Left cardiac atrium (tissue), 4 donors: ENCODE measurements around the gene GDA. TPM values are rescaled to one million over a fixed set of nuclear protein-coding genes. Genes with fewer than 3 reads are reported as not detected.

Experiments
- ATAC-seq, 2 donors: fragments of 200-7000 bp; cut with Tn5 transposase; one replicate each; pipeline ENCODE4 v1.9.1; 2020; ENCODE audit warnings: mild to moderate bottlenecking in 2 of 2, moderate library complexity in 2 of 2
- DNase-seq: peaks from one replicate; pipeline ENCODE4 v3.0.0-alpha.2; 2020
- intact Hi-C, 2 donors: fragments of 100-400 bp; cut with DNase I; formaldehyde crosslinking; loops; one replicate each; pipeline versions ENCODE4 v1.14.1 to v1.15.1; 2022 to 2023
- total RNA-seq, 2 donors: library from RNA; stranded (reverse); fragmentation: NEBNext Ultra II Directional; extraction: Animal tissue kit (Norgen Biotek cat#: 25700); gene quantifications; one replicate each; pipeline ENCODE4 v1.2.1, GENCODE V29; 2021
- donor health status: DM: no; HTN: yes; CAD: no.
- donor health status: DM: no; HTN: yes; CAD: no; lungs with severe emphysema.
- donor health status: DM: yes; HTN: yes; CAD: no.
- donor health status: Dilated cardiomyopathy.

GDA gene
- total RNA-seq, 2 donors from 2014 or later = 0.29 to 0.50 TPM

- no peak for ATAC-seq
- DNase-seq = no peak
- intact Hi-C loops = no loop called here
Observed at GRCh38 chr9:72199238-72199637, 50.0 kb downstream of the GDA start.

DNA sequence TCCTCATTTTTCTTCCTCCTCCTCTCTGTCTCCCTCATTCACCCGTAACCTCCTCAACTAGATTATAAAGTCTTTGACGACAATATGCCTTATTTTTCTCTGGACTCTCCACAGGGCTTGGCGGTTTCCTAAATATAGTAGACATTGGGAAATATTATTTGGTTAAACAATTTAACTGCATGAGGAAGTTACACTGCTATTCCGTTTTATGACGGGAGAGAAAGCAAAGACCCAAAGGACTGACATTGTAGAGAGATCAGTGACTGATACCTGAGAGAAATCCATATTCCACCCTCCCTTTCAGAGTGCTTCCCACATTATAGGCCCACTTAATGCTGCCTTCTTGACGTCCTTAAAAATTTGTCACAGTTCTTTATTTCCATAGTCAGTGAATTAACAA, 51.2 kb downstream of the GDA start:
- intact Hi-C loops = no loop called here
- ATAC-seq (no peak), DNase-seq (no peak)

DNA sequence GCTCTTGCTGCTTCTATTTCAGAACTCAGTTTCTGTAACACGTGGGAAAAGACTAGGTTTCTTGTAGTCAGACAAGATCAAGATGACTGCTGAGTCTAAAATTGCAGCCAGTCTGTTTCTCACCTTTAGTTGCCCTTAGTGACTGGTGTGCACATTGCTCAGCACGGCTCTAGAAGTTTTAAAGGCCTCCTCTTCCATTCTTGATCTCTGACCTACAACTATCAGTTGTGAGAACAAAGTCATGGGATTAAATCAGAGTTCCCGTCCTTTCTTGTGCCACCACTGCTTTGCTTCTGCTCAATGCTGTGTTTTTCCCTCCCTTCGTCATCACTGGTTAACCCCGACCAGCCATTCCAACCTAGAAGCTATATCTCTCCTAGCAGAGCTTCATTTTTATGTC, 52.8 kb downstream of the GDA start:
- DNase-seq (no peak), ATAC-seq (no peak)
- intact Hi-C loops = no loop called here

GRCh38 chr9:72203205-72203803, 54.1 kb downstream of the GDA start:
- DNase-seq = no peak
- ATAC-seq = peak in 1 of 2 donors; percentile 38
- intact Hi-C loops = no loop called here

DNA sequence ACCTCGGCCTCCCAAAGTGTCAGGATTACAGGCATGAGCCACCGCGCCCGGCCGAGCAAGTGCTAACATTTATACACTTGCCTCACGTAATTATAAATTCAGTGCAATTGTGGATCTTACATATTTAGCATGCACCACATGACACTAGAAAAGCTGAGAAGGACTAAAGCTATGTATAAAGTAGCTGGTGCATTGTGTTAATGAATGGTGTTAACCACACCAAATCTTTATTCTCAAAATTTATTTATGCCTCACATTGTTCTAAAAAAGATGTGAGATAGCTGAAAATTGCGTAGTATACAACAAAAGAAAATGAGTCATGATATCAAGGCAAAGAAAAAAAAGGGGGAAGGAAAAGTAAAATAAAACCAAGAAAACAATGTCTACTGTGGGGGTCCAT, 54.8 kb downstream of the GDA start:
- intact Hi-C loops = no loop called here
- DNase-seq (no peak), ATAC-seq (no peak)

- intact Hi-C loops = no loop called here
- DNase-seq = no peak
- peak in 1 of 2 donors; percentile 47 for ATAC-seq
Observed at GRCh38 chr9:72205513-72205912, 56.3 kb downstream of the GDA start.

DNA sequence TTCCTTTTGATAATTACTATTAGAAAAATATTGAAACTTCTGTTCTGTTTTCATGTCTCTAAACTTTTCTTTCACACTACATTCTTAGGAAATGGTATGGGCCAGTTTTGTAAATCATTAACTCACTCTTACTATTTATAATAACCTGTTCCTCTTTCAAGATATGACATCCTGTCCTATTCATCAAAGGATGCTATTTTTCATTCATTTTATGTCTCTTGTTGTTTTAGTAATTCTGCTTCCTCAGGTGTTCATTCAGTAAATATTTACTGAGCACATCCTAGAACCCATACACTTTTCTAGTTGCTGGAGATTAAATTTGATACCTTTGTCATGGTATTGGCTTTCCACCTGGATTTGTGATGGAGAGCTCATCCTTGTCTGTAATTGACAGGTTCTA, 58.0 kb downstream of the GDA start:
- intact Hi-C loops = no loop called here

GRCh38 chr9:72210522-72210921, 61.3 kb downstream of the GDA start:
- DNase-seq (no peak), ATAC-seq (no peak)
- intact Hi-C loops = no loop called here

More for the DNA sequence above, 58.0 kb downstream of the GDA start:
- DNase-seq (no peak), ATAC-seq (no peak)

- DNase-seq (no peak), ATAC-seq (no peak)
- intact Hi-C loops = no loop called here
Observed at GRCh38 chr9:72211047-72211446, 61.8 kb downstream of the GDA start.

GRCh38 chr9:72213906-72214305, 64.7 kb downstream of the GDA start:
- intact Hi-C loops = no loop called here
- no peak for DNase-seq
- no peak for ATAC-seq

DNA sequence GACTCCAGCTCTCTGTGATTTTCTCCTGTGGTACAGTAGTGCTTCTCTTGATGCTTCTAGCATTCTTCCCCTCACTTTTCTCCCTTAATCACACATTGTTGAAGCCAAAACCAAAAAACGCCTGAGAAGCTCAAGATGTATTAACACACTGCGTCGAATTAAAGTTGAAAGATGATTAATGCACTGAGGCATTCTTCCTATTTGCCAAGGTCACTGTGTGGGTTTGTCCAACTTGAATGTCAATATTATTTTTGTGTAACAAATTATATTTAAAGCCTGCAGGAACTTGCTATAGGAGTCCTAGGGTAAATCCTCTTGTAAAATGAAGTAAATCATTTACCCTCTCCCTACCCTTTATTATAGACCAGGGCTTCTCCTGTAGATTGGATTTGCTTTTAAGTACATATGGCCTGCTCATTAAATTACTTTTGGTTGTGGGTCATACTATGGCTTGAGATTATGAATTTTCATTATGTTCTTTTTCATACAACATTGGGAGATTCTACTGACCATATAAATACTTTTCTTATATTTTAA, 68.1 kb downstream of the GDA start:
- no peak for ATAC-seq
- intact Hi-C loops = no loop called here
- no peak for DNase-seq

GRCh38 chr9:72220589-72220988, 71.3 kb downstream of the GDA start:
- intact Hi-C loops = no loop called here
- no peak for DNase-seq
- no peak for ATAC-seq

GRCh38 chr9:72226146-72226812, 77.0 kb downstream of the GDA start:
- DNase-seq = no peak
- intact Hi-C loops = no loop called here
- ATAC-seq = no peak

DNA sequence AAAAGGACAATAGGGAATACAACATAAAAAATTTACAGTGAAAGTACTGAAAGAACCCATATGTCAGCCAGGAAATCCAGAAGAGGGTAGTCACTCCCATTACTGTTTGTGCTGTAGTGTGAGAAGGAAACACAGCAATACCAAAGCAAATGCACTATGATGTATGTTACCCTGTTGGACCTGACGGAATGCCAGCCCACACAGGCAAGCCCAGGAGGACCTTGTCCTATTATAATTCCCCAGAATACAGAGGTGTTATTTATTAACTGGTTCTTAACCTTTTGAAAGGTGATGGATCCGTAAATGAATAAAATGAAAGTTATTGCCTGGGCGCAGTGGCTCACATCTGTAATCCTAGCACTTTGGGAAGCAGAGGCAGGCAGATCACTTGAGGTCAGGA, 79.0 kb downstream of the GDA start:
- no peak for DNase-seq
- intact Hi-C loops = no loop called here
- no peak for ATAC-seq

GRCh38 chr9:72232778-72233177, 83.5 kb downstream of the GDA start:
- intact Hi-C loops = no loop called here
- ATAC-seq (no peak), DNase-seq (no peak)

DNA sequence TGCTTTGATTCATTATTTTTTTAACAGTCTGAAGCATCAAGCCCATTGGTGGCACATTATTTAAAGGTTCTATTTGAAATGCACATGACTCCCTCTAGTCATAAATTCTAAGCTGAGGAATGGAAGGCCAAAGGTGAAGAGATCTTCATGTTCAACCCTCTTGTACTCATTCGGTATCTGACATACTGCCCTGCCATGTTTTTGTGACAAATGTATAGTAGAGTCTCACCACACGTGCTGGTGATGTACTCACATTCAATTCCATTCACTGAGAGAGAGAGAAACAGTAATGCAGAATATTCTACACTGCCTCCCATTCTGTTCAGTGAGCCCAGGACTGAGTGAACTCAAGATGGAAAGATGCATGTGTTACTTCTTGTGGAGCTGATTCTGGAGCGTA, 98.3 kb downstream of the GDA start:
- intact Hi-C loops = no loop called here
- ATAC-seq (no peak), DNase-seq (no peak)

- DNase-seq = no peak
- no peak for ATAC-seq
- intact Hi-C loops = no loop called here
Observed at GRCh38 chr9:72251589-72251988, 102.3 kb downstream of the GDA start.

- ATAC-seq (no peak), DNase-seq (no peak)
- intact Hi-C loops = no loop called here
Observed at GRCh38 chr9:72254901-72255545, 105.8 kb downstream of the GDA start.

- intact Hi-C loops = no loop called here
- no peak for DNase-seq
- ATAC-seq = no peak
Observed at GRCh38 chr9:72255569-72255968, 106.3 kb downstream of the GDA start.

DNA sequence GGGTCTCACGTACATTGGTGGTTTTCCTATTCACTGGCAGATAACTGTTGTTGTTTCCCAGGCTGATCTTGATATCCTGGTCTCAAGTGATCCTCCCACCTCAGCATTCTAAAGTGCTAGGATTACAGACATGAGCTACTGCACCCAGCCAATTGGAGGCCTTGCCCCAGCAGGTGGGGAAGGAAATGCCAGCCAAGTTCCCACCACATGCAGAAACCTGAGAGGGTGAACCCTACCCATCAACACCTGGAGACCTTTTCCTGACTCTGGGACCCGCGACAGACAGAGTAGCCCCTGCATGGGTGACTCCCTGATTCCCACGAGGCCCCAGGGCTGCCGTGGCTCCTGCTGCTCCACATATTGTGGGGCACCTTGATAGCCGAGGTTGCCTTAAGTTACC, 107.7 kb downstream of the GDA start:
- intact Hi-C loops = no loop called here
- no peak for ATAC-seq
- no peak for DNase-seq

DNA sequence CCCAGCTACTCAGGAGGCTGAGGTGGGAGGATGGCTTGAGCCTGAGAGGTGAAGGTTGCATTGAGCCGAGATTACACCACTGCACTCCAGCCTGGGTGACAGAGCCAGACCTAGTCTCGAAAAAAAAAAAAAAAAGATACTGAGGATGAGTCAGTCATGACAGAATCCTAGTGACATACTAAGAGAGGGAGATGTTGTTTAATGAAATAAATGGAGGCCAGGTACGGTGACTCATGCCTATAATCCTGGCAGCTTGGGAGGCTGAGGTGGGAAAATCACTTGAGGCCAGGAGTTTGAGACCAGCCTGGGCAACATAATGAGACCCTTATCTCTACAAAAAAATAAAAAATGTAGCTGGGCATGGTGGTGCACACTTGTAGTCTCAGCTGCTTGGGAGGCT, 108.6 kb downstream of the GDA start:
- intact Hi-C loops = no loop called here
- ATAC-seq = no peak
- DNase-seq = no peak
